ENCODE data around the gene CACNA1G. TPM values are rescaled to one million over a fixed set of nuclear protein-coding genes. Genes with fewer than 3 reads are reported as not detected.

CACNA1G gene
- total RNA-seq, 1 experiment from 2014 or later: not detected

DNA sequence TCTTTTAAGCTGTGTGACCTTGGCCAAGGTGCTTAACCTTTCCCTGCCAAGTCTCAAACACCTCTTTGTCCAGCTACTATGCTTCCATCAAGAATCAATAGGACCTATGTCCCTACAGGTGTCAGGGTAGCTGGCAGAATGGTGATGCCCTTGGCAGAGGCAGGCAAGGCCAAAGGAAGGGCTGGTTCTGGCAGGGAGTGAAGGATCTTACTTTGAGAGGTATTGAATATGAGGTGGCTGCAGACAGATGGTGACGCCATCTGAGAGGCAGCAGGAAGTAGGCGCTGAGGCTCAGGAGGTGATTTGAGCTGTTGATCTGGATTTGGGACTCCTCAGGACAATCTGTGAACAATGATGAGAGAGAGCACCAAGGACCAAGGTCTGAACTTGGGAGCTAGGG is 86.7 kb downstream of the CACNA1G start:
- H3K4me3 Mint-ChIP-seq (ENCODE audit: unreplicated experiment): no peak overlapping the region
- H3K4me1 Mint-ChIP-seq (ENCODE audit: insufficient read depth, unreplicated experiment): peaks cover 29% of the 10 kb centered on the region
- peak overlapping the region; percentile 71 for H3K27ac Mint-ChIP-seq (ENCODE audit: low read depth, unreplicated experiment)
- no peak for DNase-seq (ENCODE audit: unreplicated experiment)
- ChIA-PET POLR2A (interaction anchor here (0.8 to 1.4 kb wide), 3 partner anchors 11 to 15 kb away, joined by 3 read pairs; no protein-coding TSS in a partner anchor), CTCF (interaction anchor here (0.6 to 4.2 kb wide), 6 partner anchors 11 to 280 kb away, joined by 3 to 28 read pairs (median 4); no protein-coding TSS in a partner anchor)
- TF ChIP-seq, protein P1, sequence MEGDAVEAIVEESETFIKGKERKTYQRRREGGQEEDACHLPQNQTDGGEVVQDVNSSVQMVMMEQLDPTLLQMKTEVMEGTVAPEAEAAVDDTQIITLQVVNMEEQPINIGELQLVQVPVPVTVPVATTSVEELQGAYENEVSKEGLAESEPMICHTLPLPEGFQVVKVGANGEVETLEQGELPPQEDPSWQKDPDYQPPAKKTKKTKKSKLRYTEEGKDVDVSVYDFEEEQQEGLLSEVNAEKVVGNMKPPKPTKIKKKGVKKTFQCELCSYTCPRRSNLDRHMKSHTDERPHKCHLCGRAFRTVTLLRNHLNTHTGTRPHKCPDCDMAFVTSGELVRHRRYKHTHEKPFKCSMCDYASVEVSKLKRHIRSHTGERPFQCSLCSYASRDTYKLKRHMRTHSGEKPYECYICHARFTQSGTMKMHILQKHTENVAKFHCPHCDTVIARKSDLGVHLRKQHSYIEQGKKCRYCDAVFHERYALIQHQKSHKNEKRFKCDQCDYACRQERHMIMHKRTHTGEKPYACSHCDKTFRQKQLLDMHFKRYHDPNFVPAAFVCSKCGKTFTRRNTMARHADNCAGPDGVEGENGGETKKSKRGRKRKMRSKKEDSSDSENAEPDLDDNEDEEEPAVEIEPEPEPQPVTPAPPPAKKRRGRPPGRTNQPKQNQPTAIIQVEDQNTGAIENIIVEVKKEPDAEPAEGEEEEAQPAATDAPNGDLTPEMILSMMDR (IDR thresholded peaks at IDR 0.05; ENCODE audit: unreplicated experiment): no peak
- no peaks in the 10 kb centered on the region for H3K9me3 Mint-ChIP-seq (ENCODE audit: unreplicated experiment)
- H3K27me3 Mint-ChIP-seq (ENCODE audit: insufficient read depth, unreplicated experiment): no peaks in the 10 kb centered on the region
- peaks cover 18% of the 10 kb centered on the region for H3K36me3 Mint-ChIP-seq (ENCODE audit: insufficient read depth, unreplicated experiment)
- intact Hi-C loops (cut with micrococcal nuclease): no loop called here
- no TSS peak for BruUV-seq (replicated peaks)

DNA sequence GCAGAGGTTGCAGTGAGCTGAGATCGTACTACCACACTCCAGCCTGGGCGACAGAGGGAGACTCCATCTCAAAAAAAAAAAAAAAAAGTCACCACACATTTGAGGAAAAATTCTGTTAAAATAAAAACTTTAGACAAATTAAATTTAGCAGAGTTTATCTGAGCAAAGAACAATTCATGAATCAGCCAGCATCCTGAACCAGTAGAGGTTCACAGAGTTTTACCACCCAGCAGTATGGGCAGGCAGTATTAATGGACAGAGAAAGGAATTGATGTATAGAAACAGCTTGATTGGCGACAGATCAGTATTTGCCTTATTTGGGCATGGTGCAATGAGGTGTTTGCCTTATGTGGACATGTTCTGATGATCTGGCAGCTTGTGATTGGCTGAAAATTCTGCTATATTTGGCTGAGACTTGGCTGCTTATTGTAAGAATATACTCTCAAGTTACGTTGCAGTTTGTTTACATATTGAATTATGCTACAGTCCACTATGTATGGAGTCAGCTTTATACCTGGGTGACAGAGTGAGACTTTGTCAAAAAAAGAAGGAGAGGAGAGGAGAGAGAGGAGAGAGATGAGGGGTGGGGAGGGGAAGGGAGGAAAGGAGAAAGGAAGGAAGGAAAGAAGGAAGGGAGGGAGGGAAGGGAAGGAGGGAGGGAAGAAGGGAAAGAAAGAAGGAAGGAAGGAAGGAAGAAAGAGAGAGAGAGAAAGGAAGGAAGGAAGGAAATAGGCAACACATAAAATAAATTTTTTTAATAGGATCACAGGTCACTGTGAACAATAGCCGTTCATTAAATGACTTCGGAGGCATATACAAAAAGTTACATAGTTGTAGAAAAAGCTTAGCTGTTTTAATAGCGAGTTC is 88.8 kb downstream of the CACNA1G start:
- TF ChIP-seq, protein P1 (IDR thresholded peaks at IDR 0.05; ENCODE audit: unreplicated experiment): no peak
- ChIA-PET CTCF (interaction anchor here (0.6 to 4.2 kb wide), 4 partner anchors 10 to 1334 kb away, joined by 3 to 28 read pairs (median 4); no protein-coding TSS in a partner anchor), POLR2A (interaction anchor here (1.1 to 5.1 kb wide), 3 partner anchors 10 to 23 kb away, joined by 4 to 38 read pairs (median 24); no protein-coding TSS in a partner anchor)
- Mint-ChIP-seq H3K36me3 (ENCODE audit: insufficient read depth, unreplicated experiment) (peaks cover 6% of the 10 kb centered on the region), H3K4me3 (ENCODE audit: unreplicated experiment) (no peak overlapping the region), H3K27me3 (ENCODE audit: insufficient read depth, unreplicated experiment) (no peaks in the 10 kb centered on the region), H3K27ac (ENCODE audit: low read depth, unreplicated experiment) (no peak overlapping the region), H3K9me3 (ENCODE audit: unreplicated experiment) (no peaks in the 10 kb centered on the region), H3K4me1 (ENCODE audit: insufficient read depth, unreplicated experiment) (peaks cover 19% of the 10 kb centered on the region)
- intact Hi-C loops (cut with micrococcal nuclease): no loop called here
- BruUV-seq (replicated peaks): no TSS peak
- peak; percentile 77 for DNase-seq (ENCODE audit: unreplicated experiment)

DNA sequence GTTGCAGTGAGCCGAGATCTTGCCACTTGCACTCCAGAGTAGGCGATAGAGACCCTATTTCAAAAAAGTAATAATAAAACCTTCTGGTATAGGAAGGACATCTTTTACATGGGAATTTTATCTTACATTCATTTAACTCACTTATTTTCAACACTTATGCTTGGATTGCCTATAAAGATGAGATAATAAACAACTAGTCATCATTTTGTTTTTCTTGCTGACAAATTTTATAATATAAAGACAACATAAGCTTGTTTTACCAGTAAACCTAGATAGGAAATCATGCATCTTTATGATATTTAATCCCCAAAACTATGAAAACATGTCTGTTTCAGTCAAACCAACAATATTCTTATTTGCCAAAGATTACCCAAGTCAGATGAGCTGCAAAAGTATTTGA is 91.1 kb downstream of the CACNA1G start:
- no peaks in the 10 kb centered on the region for H3K9me3 Mint-ChIP-seq (ENCODE audit: unreplicated experiment)
- BruUV-seq (replicated peaks): no TSS peak
- no peak overlapping the region for H3K27ac Mint-ChIP-seq (ENCODE audit: low read depth, unreplicated experiment)
- DNase-seq (ENCODE audit: unreplicated experiment): no peak
- H3K36me3 Mint-ChIP-seq (ENCODE audit: insufficient read depth, unreplicated experiment): peaks cover 8% of the 10 kb centered on the region
- peaks cover 10% of the 10 kb centered on the region for H3K4me1 Mint-ChIP-seq (ENCODE audit: insufficient read depth, unreplicated experiment)
- ChIA-PET CTCF (interaction anchor here (0.7 to 1.2 kb wide), 2 partner anchors 9 to 21 kb away, joined by 4 read pairs; no protein-coding TSS in a partner anchor), POLR2A (interaction anchor here (0.6 to 5.1 kb wide), 4 partner anchors 8 to 255 kb away, joined by 3 to 38 read pairs (median 14); no protein-coding TSS in a partner anchor)
- TF ChIP-seq, protein P1 (IDR thresholded peaks at IDR 0.05; ENCODE audit: unreplicated experiment): no peak
- intact Hi-C loops (cut with micrococcal nuclease): no loop called here
- H3K27me3 Mint-ChIP-seq (ENCODE audit: insufficient read depth, unreplicated experiment): no peaks in the 10 kb centered on the region
- no peak overlapping the region for H3K4me3 Mint-ChIP-seq (ENCODE audit: unreplicated experiment)

DNA sequence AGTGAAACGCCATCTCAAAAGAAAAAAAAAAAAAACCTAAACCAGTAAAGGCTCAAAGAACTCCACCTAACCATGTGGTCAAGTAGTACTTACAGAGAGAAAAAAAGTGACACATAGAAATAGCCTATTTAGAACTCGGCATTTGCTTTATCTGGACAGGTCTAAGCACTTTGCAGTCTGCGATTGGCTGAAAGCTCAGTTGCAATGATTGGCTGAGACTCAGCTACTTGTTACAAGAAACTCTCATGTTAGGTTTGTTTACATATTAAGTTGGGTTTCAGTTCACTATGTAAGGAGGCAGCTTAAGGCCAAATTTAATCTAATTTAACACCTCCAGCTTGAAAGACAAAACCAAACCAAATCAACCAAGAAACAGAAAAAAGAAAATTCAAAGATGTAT is 93.2 kb downstream of the CACNA1G start:
- no TSS peak for BruUV-seq (replicated peaks)
- TF ChIP-seq, protein P1 (IDR thresholded peaks at IDR 0.05; ENCODE audit: unreplicated experiment): no peak
- no peak overlapping the region for H3K4me3 Mint-ChIP-seq (ENCODE audit: unreplicated experiment)
- no peaks in the 10 kb centered on the region for H3K9me3 Mint-ChIP-seq (ENCODE audit: unreplicated experiment)
- CTCF ChIA-PET: interaction anchor here (0.7 kb wide), 1 partner anchor 126 kb away, joined by 3 read pairs; no protein-coding TSS in a partner anchor
- H3K36me3 Mint-ChIP-seq (ENCODE audit: insufficient read depth, unreplicated experiment): peaks cover 12% of the 10 kb centered on the region
- intact Hi-C loops (cut with micrococcal nuclease): no loop called here
- H3K4me1 Mint-ChIP-seq (ENCODE audit: insufficient read depth, unreplicated experiment): peaks cover 7% of the 10 kb centered on the region
- no peaks in the 10 kb centered on the region for H3K27me3 Mint-ChIP-seq (ENCODE audit: insufficient read depth, unreplicated experiment)
- POLR2A ChIA-PET: interaction anchor here (1.3 kb wide), 1 partner anchor 8 kb away, joined by 5 read pairs; no protein-coding TSS in a partner anchor
- H3K27ac Mint-ChIP-seq (ENCODE audit: low read depth, unreplicated experiment): no peak overlapping the region
- DNase-seq (ENCODE audit: unreplicated experiment): no peak

Data from MCF 10A (cell line).